Activated CD4-positive, alpha-beta T cell treated with anti-CD3 and anti-CD28 coated beads, Interleukin-2, amount 10 ng/mL, durations not matched to agents 7 days and 5 days (primary cell): ENCODE measurements around the gene FRY. TPM values are rescaled to one million over a fixed set of nuclear protein-coding genes. Genes with fewer than 3 reads are reported as not detected.
A peak's percentile ranks its signal among the peaks of the same experiment; 100 is the strongest.

Source experiments
- CTCF ChIA-PET: fragments of 350-600 bp; sonication (Branson Sonifier 250); formaldehyde crosslinking; loops from one replicate; lab custom pipeline; 2021; ENCODE audit warnings: antibody characterized with exemption; lab: Charles Lee
- POLR2A ChIA-PET: fragments of 350-600 bp; sonication (Branson Sonifier 250); formaldehyde crosslinking; loops from one replicate; lab custom pipeline; 2021; ENCODE audit warnings: antibody characterized with exemption; lab: Charles Lee
- DNase-seq: peaks from one replicate; pipeline ENCODE4 v3.0.0-alpha.2; 2020
- H3K27ac Mint-ChIP-seq: one replicate; pipeline ENCODE4 v1.8.0; 2021; ENCODE audit warnings: mild to moderate bottlenecking, moderate library complexity, mixed read lengths
- H3K27me3 Mint-ChIP-seq: one replicate; pipeline ENCODE4 v1.8.0; 2021; ENCODE audit warnings: mixed read lengths
- H3K36me3 Mint-ChIP-seq: one replicate; pipeline ENCODE4 v1.8.0; 2021; ENCODE audit warnings: low read depth, mixed read lengths
- H3K4me1 Mint-ChIP-seq: one replicate; pipeline ENCODE4 v1.8.0; 2021; ENCODE audit warnings: mixed read lengths
- H3K4me3 Mint-ChIP-seq: one replicate; pipeline ENCODE4 v1.8.0; 2021; ENCODE audit warnings: mild to moderate bottlenecking, moderate library complexity, mixed read lengths
- H3K9me3 Mint-ChIP-seq: one replicate; pipeline ENCODE4 v1.8.0; 2021; ENCODE audit warnings: mixed read lengths
- total RNA-seq, 2 experiments: library from RNA; stranded (reverse); gene quantifications; one replicate each; pipeline ENCODE4 v1.2.3, GENCODE V29; 2021

The FRY gene
- total RNA-seq, 2 experiments from 2014 or later, result 12.0 to 14.3 TPM

- Mint-ChIP-seq H3K4me3 (no peak overlapping the region), H3K27me3 (peaks cover 4% of the 10 kb centered on the region), H3K4me1 (peaks cover 25% of the 10 kb centered on the region), H3K36me3 (no peaks in the 10 kb centered on the region), H3K9me3 (no peaks in the 10 kb centered on the region), H3K27ac (peak overlapping the region; percentile 11)
- ChIA-PET CTCF (no interaction called here), POLR2A (no interaction called here)
- no peak for DNase-seq
Observed at GRCh38 chr13:32309312-32310133, 277.9 kb downstream of the FRY start.

GRCh38 chr13:32310134-32310706 lies 278.6 kb downstream of the FRY start:
- DNase-seq, result peak; percentile 46
- Mint-ChIP-seq H3K4me1 (peaks cover 30% of the 10 kb centered on the region), H3K9me3 (no peaks in the 10 kb centered on the region), H3K4me3 (no peak overlapping the region), H3K27ac (no peak overlapping the region), H3K36me3 (no peaks in the 10 kb centered on the region), H3K27me3 (peaks cover 4% of the 10 kb centered on the region)
- POLR2A ChIA-PET, result no interaction called here
- CTCF ChIA-PET, result no interaction called here

DNA sequence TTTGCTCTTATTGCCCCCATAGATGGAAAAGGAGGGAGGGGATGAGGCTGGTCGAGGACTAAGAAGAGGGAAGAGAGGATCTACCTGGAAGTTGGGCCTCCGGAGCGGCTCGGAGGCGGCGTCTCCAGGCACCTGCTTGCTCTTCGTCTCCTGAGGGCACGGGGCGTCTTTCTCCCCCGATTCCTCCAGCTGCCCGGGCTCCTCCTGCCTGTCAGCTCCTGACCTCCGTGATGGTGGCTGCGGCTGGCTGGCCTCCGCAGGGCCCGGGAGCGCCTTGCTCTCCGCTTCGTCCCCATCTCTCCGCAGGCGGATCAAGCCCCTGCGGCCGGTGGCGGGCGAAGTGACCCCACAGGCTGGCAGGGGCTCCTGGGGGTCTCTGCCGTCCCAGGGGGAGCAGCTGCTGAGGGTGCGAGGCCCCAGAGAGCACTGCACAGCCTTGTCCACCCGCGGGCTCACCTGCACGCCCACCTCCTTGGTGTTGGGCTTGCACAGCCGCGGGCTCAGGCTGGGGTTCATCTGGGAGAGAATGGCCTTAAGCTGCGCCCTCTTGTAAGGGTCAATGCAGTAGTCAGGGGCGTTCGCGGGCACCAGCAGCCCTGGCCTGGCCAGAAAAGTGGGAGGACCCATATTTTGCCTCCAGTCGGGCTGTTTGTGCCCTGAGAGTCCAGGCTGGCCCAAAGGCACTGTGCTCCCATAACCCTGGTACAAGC lies 279.8 kb downstream of the FRY start:
- DNase-seq, result no peak
- Mint-ChIP-seq H3K36me3 (no peaks in the 10 kb centered on the region), H3K9me3 (no peaks in the 10 kb centered on the region), H3K4me3 (no peak overlapping the region), H3K27me3 (no peaks in the 10 kb centered on the region), H3K27ac (no peak overlapping the region), H3K4me1 (peaks cover 33% of the 10 kb centered on the region)
- CTCF ChIA-PET, result interaction anchor here (1.2 kb wide), 1 partner anchor 9 kb away, joined by 4 read pairs; no protein-coding TSS in a partner anchor
- POLR2A ChIA-PET, result no interaction called here

- H3K36me3 Mint-ChIP-seq, result peaks cover 18% of the 10 kb centered on the region
- H3K27me3 Mint-ChIP-seq, result no peaks in the 10 kb centered on the region
- no peaks in the 10 kb centered on the region for H3K9me3 Mint-ChIP-seq
- POLR2A ChIA-PET, result interaction anchor here (0.6 to 1.0 kb wide), 4 partner anchors 45 to 126 kb away, joined by 3 read pairs; no protein-coding TSS in a partner anchor
- H3K27ac Mint-ChIP-seq, result peak overlapping the region; percentile 100
- peak overlapping the region; percentile 89 for H3K4me3 Mint-ChIP-seq
- CTCF ChIA-PET, result interaction anchor here (0.5 to 2.3 kb wide), 10 partner anchors 8 to 405 kb away, joined by 3 to 11 read pairs (median 3); no protein-coding TSS in a partner anchor
- DNase-seq, result peak; percentile 69
- peaks cover 43% of the 10 kb centered on the region for H3K4me1 Mint-ChIP-seq
Observed at GRCh38 chr13:32314271-32315237, 283.0 kb downstream of the FRY start.

DNA sequence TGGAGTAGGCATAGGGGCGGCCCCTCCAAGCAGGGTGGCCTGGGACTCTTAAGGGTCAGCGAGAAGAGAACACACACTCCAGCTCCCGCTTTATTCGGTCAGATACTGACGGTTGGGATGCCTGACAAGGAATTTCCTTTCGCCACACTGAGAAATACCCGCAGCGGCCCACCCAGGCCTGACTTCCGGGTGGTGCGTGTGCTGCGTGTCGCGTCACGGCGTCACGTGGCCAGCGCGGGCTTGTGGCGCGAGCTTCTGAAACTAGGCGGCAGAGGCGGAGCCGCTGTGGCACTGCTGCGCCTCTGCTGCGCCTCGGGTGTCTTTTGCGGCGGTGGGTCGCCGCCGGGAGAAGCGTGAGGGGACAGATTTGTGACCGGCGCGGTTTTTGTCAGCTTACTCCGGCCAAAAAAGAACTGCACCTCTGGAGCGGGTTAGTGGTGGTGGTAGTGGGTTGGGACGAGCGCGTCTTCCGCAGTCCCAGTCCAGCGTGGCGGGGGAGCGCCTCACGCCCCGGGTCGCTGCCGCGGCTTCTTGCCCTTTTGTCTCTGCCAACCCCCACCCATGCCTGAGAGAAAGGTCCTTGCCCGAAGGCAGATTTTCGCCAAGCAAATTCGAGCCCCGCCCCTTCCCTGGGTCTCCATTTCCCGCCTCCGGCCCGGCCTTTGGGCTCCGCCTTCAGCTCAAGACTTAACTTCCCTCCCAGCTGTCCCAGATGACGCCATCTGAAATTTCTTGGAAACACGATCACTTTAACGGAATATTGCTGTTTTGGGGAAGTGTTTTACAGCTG lies 283.9 kb downstream of the FRY start, which contains the start of the genes BRCA2 and ZAR1L:
TSS of gene BRCA2 (plus strand) at position 271 of the 790 bp plus-strand sequence. CDS start 953 bp downstream, outside the sequence.
TSS of gene ZAR1L (minus strand) at position 126 of the 790 bp plus-strand sequence. CDS start 3,438 bp downstream, outside the sequence.
- Mint-ChIP-seq H3K4me3 (peak within 1 kb of the TSS; percentile 89), H3K9me3 (no peaks in the 10 kb centered on the region), H3K27ac (peak within 1 kb of the TSS; percentile 100), H3K4me1 (peaks cover 44% of the 10 kb centered on the region), H3K27me3 (no peaks in the 10 kb centered on the region), H3K36me3 (peaks cover 25% of the 10 kb centered on the region)
- CTCF ChIA-PET, result interaction anchor here (0.5 to 2.3 kb wide), 9 partner anchors 13 to 406 kb away, joined by 3 to 11 read pairs (median 3); no protein-coding TSS in a partner anchor
- peak; percentile 91 for DNase-seq
- POLR2A ChIA-PET, result interaction anchor here (0.6 to 1.0 kb wide), 5 partner anchors 45 to 125 kb away, joined by 3 read pairs; partner anchors contain the start of gene N4BP2L1

- peak overlapping the region; percentile 100 for H3K27ac Mint-ChIP-seq
- H3K4me1 Mint-ChIP-seq, result peaks cover 47% of the 10 kb centered on the region
- H3K9me3 Mint-ChIP-seq, result no peaks in the 10 kb centered on the region
- H3K27me3 Mint-ChIP-seq, result no peaks in the 10 kb centered on the region
- ChIA-PET POLR2A (interaction anchor here (0.9 kb wide), 1 partner anchor 112 kb away, joined by 3 read pairs; the partner anchor contains the start of gene N4BP2L1), CTCF (interaction anchor here (1.1 to 2.3 kb wide), 4 partner anchors 28 to 406 kb away, joined by 3 to 11 read pairs (median 4); no protein-coding TSS in a partner anchor)
- DNase-seq, result no peak
- H3K36me3 Mint-ChIP-seq, result peaks cover 29% of the 10 kb centered on the region
- H3K4me3 Mint-ChIP-seq, result peak overlapping the region; percentile 89
Observed at GRCh38 chr13:32316028-32316339, 284.4 kb downstream of the FRY start.

DNA sequence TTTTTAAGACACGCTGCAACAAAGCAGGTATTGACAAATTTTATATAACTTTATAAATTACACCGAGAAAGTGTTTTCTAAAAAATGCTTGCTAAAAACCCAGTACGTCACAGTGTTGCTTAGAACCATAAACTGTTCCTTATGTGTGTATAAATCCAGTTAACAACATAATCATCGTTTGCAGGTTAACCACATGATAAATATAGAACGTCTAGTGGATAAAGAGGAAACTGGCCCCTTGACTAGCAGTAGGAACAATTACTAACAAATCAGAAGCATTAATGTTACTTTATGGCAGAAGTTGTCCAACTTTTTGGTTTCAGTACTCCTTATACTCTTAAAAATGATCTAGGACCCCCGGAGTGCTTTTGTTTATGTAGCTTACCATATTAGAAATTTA lies 284.9 kb downstream of the FRY start:
- peak overlapping the region; percentile 89 for H3K4me3 Mint-ChIP-seq
- ChIA-PET POLR2A (interaction anchor here (0.9 kb wide), 1 partner anchor 112 kb away, joined by 3 read pairs; the partner anchor contains the start of gene N4BP2L1), CTCF (interaction anchor here (1.1 kb wide), 1 partner anchor 44 kb away, joined by 5 read pairs; no protein-coding TSS in a partner anchor)
- H3K9me3 Mint-ChIP-seq, result no peaks in the 10 kb centered on the region
- peaks cover 48% of the 10 kb centered on the region for H3K4me1 Mint-ChIP-seq
- H3K27me3 Mint-ChIP-seq, result no peaks in the 10 kb centered on the region
- peaks cover 33% of the 10 kb centered on the region for H3K36me3 Mint-ChIP-seq
- DNase-seq, result no peak
- peak overlapping the region; percentile 100 for H3K27ac Mint-ChIP-seq

GRCh38 chr13:32317716-32318465 lies 286.3 kb downstream of the FRY start:
- DNase-seq, result no peak
- Mint-ChIP-seq H3K4me1 (peaks cover 48% of the 10 kb centered on the region), H3K9me3 (no peaks in the 10 kb centered on the region), H3K27ac (no peak overlapping the region), H3K27me3 (no peaks in the 10 kb centered on the region), H3K36me3 (peaks cover 43% of the 10 kb centered on the region), H3K4me3 (no peak overlapping the region)
- ChIA-PET CTCF (interaction anchor here (0.6 to 1.2 kb wide), 4 partner anchors 29 to 412 kb away, joined by 3 read pairs; no protein-coding TSS in a partner anchor), POLR2A (no interaction called here)

DNA sequence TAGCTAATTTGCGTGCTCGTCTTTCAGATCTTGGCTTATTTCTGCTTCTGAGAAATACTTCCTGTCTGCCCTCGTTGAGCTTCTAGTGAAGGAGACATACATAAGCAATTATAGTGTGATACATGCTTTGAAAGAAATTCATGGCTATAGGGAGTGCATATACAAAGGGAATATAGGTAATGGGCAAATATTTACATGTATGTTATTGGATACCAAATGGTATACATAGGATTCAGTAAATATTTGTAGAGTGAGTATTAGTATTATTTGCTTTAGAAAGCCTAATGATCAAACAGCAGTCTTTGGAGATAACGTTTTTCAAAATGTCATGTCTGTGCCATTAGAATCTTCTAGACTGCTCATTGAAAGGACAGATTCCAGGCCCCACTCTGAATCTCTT lies 289.0 kb downstream of the FRY start:
- Mint-ChIP-seq H3K9me3 (no peaks in the 10 kb centered on the region), H3K4me3 (no peak overlapping the region), H3K36me3 (peaks cover 53% of the 10 kb centered on the region), H3K27ac (peak overlapping the region; percentile 14), H3K27me3 (no peaks in the 10 kb centered on the region), H3K4me1 (peaks cover 41% of the 10 kb centered on the region)
- DNase-seq, result no peak
- POLR2A ChIA-PET, result no interaction called here
- CTCF ChIA-PET, result interaction anchor here (0.6 to 1.6 kb wide), 2 partner anchors 13 to 652 kb away, joined by 3 to 4 read pairs; no protein-coding TSS in a partner anchor

GRCh38 chr13:32323912-32324311 lies 292.3 kb downstream of the FRY start:
- DNase-seq, result no peak
- Mint-ChIP-seq H3K9me3 (no peaks in the 10 kb centered on the region), H3K27ac (no peak overlapping the region), H3K36me3 (peaks cover 48% of the 10 kb centered on the region), H3K4me1 (peaks cover 24% of the 10 kb centered on the region), H3K4me3 (no peak overlapping the region), H3K27me3 (no peaks in the 10 kb centered on the region)
- ChIA-PET POLR2A (no interaction called here), CTCF (no interaction called here)
